WTC11 (cell line): ENCODE results near the gene SYT8. TPM values are rescaled to one million over a fixed set of nuclear protein-coding genes. Genes with fewer than 3 reads are reported as not detected.

Experiments used
- ATAC-seq: fragments of 200-7000 bp; cut with Tn5 transposase; 2 replicates; pipeline ENCODE4 v1.10.0; 2021; ENCODE audit warnings: mild to moderate bottlenecking, moderate library complexity
- CTCF ChIA-PET: fragments of 300-600 bp; sonication (Branson Sonifier 250); formaldehyde crosslinking; loops from one replicate; lab custom pipeline; 2021; ENCODE audit warnings: antibody characterized with exemption; lab: Charles Lee
- POLR2A ChIA-PET: fragments of 350-600 bp; sonication (Branson Sonifier 250); formaldehyde crosslinking; loops from one replicate; lab custom pipeline; 2021; ENCODE audit warnings: antibody characterized with exemption; lab: Charles Lee
- DNase-seq: peaks from one replicate; pipeline ENCODE4 v3.0.0; 2021; ENCODE audit warnings: low spot score
- H3K27ac Mint-ChIP-seq: 2 replicates; pipeline ENCODE4 v1.8.0; 2021; ENCODE audit warnings: mixed read lengths
- H3K27me3 Mint-ChIP-seq: 2 replicates; pipeline ENCODE4 v1.8.0; 2021; ENCODE audit warnings: low read depth, mild to moderate bottlenecking, moderate library complexity, mixed read lengths
- H3K36me3 Mint-ChIP-seq: 2 replicates; pipeline ENCODE4 v1.8.0; 2021; ENCODE audit warnings: mixed read lengths
- H3K4me1 Mint-ChIP-seq: 2 replicates; pipeline ENCODE4 v1.8.0; 2022; ENCODE audit warnings: mixed read lengths
- H3K4me3 Mint-ChIP-seq: 2 replicates; pipeline ENCODE4 v1.8.0; 2021; ENCODE audit warnings: mild to moderate bottlenecking, moderate library complexity, mixed read lengths
- H3K9me3 Mint-ChIP-seq: 2 replicates; pipeline ENCODE4 v1.8.0; 2021; ENCODE audit warnings: mixed read lengths
- CREB1 ChIP-seq: sonication (generic); formaldehyde crosslinking; IDR thresholded peaks from 2 replicates; pipeline ENCODE4 v1.8.0; 2023; ENCODE audit warnings: mild to moderate bottlenecking, missing genetic modification reagents
- ETV6 ChIP-seq: sonication (generic); formaldehyde crosslinking; IDR thresholded peaks from 2 replicates; pipeline ENCODE4 v1.8.1; 2022; ENCODE audit warnings: mild to moderate bottlenecking, missing genetic modification reagents
- GRHL2 ChIP-seq: fragments of 250-450 bp; sonication (Bioruptor Pico); IDR thresholded peaks from 2 replicates; pipeline ENCODE4 v1.8.0; 2022; ENCODE audit warnings: mild to moderate bottlenecking, moderate library complexity; ENCODE audit not compliant: insufficient replicate concordance, severe bottlenecking
- GTF2I ChIP-seq: fragments of 250-450 bp; sonication (Bioruptor Pico); conservative IDR thresholded peaks from 2 replicates; pipeline ENCODE4 v1.4.0; 2021; ENCODE audit warnings: mild to moderate bottlenecking
- HMGA2 ChIP-seq: fragments of 250-450 bp; sonication (Bioruptor Pico); IDR thresholded peaks from 2 replicates; pipeline ENCODE4 v1.4.0; 2021; ENCODE audit warnings: mild to moderate bottlenecking, moderate library complexity
- IRF2 ChIP-seq: sonication (generic); formaldehyde crosslinking; IDR thresholded peaks from 2 replicates; pipeline ENCODE4 v1.8.0; 2022; ENCODE audit warnings: low read depth, missing genetic modification reagents, borderline replicate concordance
- JAZF1 ChIP-seq: fragments of 250-450 bp; sonication (Bioruptor Pico); IDR thresholded peaks from 2 replicates; pipeline ENCODE4 v1.9.0; 2021; ENCODE audit warnings: moderate library complexity, mild to moderate bottlenecking, inconsistent platforms
- MYBL2 ChIP-seq: sonication (generic); formaldehyde crosslinking; IDR thresholded peaks from 2 replicates; pipeline ENCODE4 v1.8.1; 2023; ENCODE audit warnings: mild to moderate bottlenecking, moderate library complexity, missing genetic modification reagents
- NR1H2 ChIP-seq: sonication (generic); formaldehyde crosslinking; IDR thresholded peaks from 2 replicates; pipeline ENCODE4 v1.9.0; 2021; ENCODE audit warnings: mild to moderate bottlenecking, moderate library complexity, missing genetic modification reagents
- NR3C1 ChIP-seq: sonication (generic); formaldehyde crosslinking; conservative IDR thresholded peaks from 2 replicates; pipeline ENCODE4 v1.8.1; 2023; ENCODE audit warnings: low read depth, mild to moderate bottlenecking, missing genetic modification reagents
- PRRX2 ChIP-seq: fragments of 250-450 bp; sonication (Bioruptor Pico); IDR thresholded peaks from 2 replicates; pipeline ENCODE4 v1.8.0; 2021; ENCODE audit warnings: mild to moderate bottlenecking
- RELA ChIP-seq: sonication (generic); formaldehyde crosslinking; IDR thresholded peaks from 2 replicates; pipeline ENCODE4 v1.8.1; 2022; ENCODE audit warnings: missing genetic modification reagents, mild to moderate bottlenecking, borderline replicate concordance
- SMAD4 ChIP-seq: sonication (generic); formaldehyde crosslinking; IDR thresholded peaks from 2 replicates; pipeline ENCODE4 v1.8.0; 2022; ENCODE audit warnings: mild to moderate bottlenecking, missing genetic modification reagents
- SOX15 ChIP-seq: fragments of 250-450 bp; sonication (Bioruptor Pico); IDR thresholded peaks from 2 replicates; pipeline ENCODE4 v1.9.0; 2021; ENCODE audit warnings: mild to moderate bottlenecking
- TEAD1 ChIP-seq: sonication (generic); formaldehyde crosslinking; IDR thresholded peaks from 2 replicates; pipeline ENCODE4 v1.8.0; 2022; ENCODE audit warnings: mild to moderate bottlenecking, missing genetic modification reagents
- TEAD4 ChIP-seq: sonication (generic); formaldehyde crosslinking; IDR thresholded peaks from 2 replicates; pipeline ENCODE4 v1.8.0; 2022; ENCODE audit warnings: mild to moderate bottlenecking, missing genetic modification reagents
- ZBTB21 ChIP-seq: sonication (generic); formaldehyde crosslinking; IDR thresholded peaks from 2 replicates; pipeline ENCODE4 v1.8.1; 2023; ENCODE audit warnings: mild to moderate bottlenecking, missing genetic modification reagents, borderline replicate concordance
- ZNF219 ChIP-seq: sonication (generic); formaldehyde crosslinking; IDR thresholded peaks from 2 replicates; pipeline ENCODE4 v1.8.0; 2023; ENCODE audit warnings: missing genetic modification reagents, mild to moderate bottlenecking, borderline replicate concordance
- ZNF423 ChIP-seq: fragments of 250-450 bp; sonication (Bioruptor Pico); IDR thresholded peaks from 2 replicates; pipeline ENCODE4 v2.1.2; 2022; ENCODE audit warnings: mild to moderate bottlenecking, moderate library complexity
- total RNA-seq: library from RNA; stranded (reverse); gene quantifications from 3 replicates; pipeline ENCODE4 v1.2.3, GENCODE V29; 2021
- TF ChIP-seq, protein P1 (sequence below): sonication (generic); formaldehyde crosslinking; IDR thresholded peaks from 2 replicates; pipeline ENCODE4 v1.8.0; 2022; ENCODE audit warnings: mild to moderate bottlenecking, missing genetic modification reagents
- TF ChIP-seq, protein P2 (sequence below): sonication (generic); formaldehyde crosslinking; IDR thresholded peaks from 2 replicates; pipeline ENCODE4 v1.8.0; 2023; ENCODE audit warnings: missing genetic modification reagents
- TF ChIP-seq, protein P3 (sequence below): fragments of 250-450 bp; sonication (Bioruptor Pico); IDR thresholded peaks from 2 replicates; pipeline ENCODE4 v1.9.0; 2021; ENCODE audit warnings: mild to moderate bottlenecking, borderline replicate concordance
- TF ChIP-seq, protein P4 (sequence below): sonication (generic); formaldehyde crosslinking; IDR thresholded peaks from 2 replicates; pipeline ENCODE4 v1.8.1; 2022; ENCODE audit warnings: mild to moderate bottlenecking, missing genetic modification reagents, moderate library complexity, borderline replicate concordance

SYT8 gene
- total RNA-seq, 1 experiment from 2014 or later, result 0.37 TPM

DNA sequence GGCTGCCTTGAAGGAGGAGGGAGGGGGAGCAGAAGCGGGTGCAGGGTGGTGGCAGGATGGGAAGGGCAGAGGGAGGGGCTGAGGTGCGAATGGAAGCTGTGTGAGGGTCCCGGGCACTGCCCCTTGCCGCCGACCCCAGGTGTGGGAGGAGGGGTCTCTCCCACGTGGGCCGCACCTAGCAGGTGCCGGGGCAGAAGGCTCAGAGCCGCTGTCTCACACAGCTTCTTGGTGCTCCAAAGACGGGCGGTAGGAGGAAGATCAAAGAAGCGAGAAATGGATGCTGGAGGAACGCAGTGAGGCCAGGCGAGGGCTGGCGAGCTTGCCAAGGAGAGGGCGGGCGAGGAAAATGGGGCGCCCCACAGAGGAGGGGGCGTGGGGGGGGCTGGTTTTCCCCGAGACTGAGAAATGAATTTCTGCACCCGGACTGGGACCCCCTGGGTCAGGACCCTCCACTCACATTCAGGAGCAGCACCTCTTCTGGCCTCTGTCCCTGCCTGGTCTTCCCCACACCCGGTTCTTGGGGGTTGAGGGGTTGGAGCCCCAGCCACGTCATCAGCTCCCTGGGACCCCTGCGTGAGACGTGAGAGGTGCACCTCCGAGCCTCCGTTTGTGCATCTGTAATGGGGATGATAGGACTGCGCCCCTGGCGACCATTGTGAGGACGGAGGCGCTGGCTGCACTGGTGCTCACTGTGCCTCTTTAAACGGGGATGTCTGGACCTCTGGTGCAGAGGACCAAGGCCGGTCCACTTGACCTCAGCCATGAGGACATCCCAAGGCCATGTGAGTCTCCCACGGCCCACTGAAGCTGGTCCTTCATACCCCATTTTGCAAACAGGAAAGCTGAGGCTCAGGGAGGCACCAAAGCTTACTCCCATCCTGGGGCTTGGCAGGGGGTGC is 34.9 kb downstream of the SYT8 start:
- POLR2A ChIA-PET, result no interaction called here
- Mint-ChIP-seq H3K27me3 (no peaks in the 10 kb centered on the region), H3K4me3 (no peak overlapping the region), H3K9me3 (no peaks in the 10 kb centered on the region), H3K36me3 (no peaks in the 10 kb centered on the region), H3K27ac (no peak overlapping the region), H3K4me1 (no peaks in the 10 kb centered on the region; the same call in 1 of the 2 replicates)
- TF ChIP-seq TEAD4, result no peak
- TF ChIP-seq ZNF423 (CRISPR knock-in tag), result no peak
- TF ChIP-seq, protein P1, sequence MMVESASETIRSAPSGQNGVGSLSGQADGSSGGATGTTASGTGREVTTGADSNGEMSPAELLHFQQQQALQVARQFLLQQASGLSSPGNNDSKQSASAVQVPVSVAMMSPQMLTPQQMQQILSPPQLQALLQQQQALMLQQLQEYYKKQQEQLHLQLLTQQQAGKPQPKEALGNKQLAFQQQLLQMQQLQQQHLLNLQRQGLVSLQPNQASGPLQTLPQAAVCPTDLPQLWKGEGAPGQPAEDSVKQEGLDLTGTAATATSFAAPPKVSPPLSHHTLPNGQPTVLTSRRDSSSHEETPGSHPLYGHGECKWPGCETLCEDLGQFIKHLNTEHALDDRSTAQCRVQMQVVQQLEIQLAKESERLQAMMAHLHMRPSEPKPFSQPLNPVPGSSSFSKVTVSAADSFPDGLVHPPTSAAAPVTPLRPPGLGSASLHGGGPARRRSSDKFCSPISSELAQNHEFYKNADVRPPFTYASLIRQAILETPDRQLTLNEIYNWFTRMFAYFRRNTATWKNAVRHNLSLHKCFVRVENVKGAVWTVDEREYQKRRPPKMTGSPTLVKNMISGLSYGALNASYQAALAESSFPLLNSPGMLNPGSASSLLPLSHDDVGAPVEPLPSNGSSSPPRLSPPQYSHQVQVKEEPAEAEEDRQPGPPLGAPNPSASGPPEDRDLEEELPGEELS, result no peak
- TF ChIP-seq ZBTB21 (CRISPR knock-in tag), result no peak
- no peak for TF ChIP-seq NR1H2 (CRISPR knock-in tag)
- no peak for TF ChIP-seq SOX15 (CRISPR knock-in tag)
- TF ChIP-seq CREB1 (CRISPR knock-in tag), result no peak
- no peak for TF ChIP-seq RELA (CRISPR knock-in tag)
- CTCF ChIA-PET, result interaction anchor here (0.7 to 3.0 kb wide), 9 partner anchors 13 to 281 kb away, joined by 3 to 18 read pairs (median 5); no protein-coding TSS in a partner anchor
- ATAC-seq (peak; percentile 53; the same call in 1 of the 2 replicates), DNase-seq (peak; percentile 26)

DNA sequence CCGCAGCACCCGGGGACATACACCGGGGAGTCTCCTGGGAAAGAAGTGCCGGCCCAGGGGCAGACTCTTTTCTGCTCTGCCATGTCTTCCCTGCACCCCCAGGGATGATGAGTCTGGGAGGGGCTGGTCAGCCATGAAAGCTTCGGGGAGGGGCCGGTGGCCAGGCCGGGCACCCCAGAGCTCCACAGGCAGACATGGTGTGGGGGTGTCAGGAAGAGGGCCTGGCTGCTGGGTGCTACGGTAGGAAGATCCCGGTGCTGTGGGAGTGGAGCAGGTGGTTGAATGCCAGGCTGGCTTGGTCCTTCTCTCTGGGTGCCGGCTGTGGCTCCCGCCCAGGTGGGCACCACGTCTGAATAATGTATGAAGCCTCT is 35.5 kb downstream of the SYT8 start:
- Mint-ChIP-seq H3K36me3 (no peaks in the 10 kb centered on the region), H3K4me3 (no peak overlapping the region), H3K9me3 (no peaks in the 10 kb centered on the region), H3K4me1 (no peaks in the 10 kb centered on the region; the same call in 1 of the 2 replicates), H3K27ac (no peak overlapping the region), H3K27me3 (no peaks in the 10 kb centered on the region)
- DNase-seq (no peak), ATAC-seq (no peak)
- TF ChIP-seq GRHL2 (CRISPR knock-in tag) (no peak), SMAD4 (CRISPR knock-in tag) (no peak), IRF2 (CRISPR knock-in tag) (no peak), MYBL2 (no peak), NR3C1 (CRISPR knock-in tag) (no peak), ETV6 (CRISPR knock-in tag) (no peak), HMGA2 (CRISPR knock-in tag) (no peak), ZNF219 (CRISPR knock-in tag) (no peak), NR1H2 (CRISPR knock-in tag) (no peak), GTF2I (CRISPR knock-in tag) (no peak), TEAD1 (CRISPR knock-in tag) (no peak), PRRX2 (CRISPR knock-in tag) (no peak), JAZF1 (CRISPR knock-in tag) (no peak)
- TF ChIP-seq, protein P2, sequence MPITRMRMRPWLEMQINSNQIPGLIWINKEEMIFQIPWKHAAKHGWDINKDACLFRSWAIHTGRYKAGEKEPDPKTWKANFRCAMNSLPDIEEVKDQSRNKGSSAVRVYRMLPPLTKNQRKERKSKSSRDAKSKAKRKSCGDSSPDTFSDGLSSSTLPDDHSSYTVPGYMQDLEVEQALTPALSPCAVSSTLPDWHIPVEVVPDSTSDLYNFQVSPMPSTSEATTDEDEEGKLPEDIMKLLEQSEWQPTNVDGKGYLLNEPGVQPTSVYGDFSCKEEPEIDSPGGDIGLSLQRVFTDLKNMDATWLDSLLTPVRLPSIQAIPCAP (CRISPR knock-in tag), result no peak
- TF ChIP-seq, protein P3, sequence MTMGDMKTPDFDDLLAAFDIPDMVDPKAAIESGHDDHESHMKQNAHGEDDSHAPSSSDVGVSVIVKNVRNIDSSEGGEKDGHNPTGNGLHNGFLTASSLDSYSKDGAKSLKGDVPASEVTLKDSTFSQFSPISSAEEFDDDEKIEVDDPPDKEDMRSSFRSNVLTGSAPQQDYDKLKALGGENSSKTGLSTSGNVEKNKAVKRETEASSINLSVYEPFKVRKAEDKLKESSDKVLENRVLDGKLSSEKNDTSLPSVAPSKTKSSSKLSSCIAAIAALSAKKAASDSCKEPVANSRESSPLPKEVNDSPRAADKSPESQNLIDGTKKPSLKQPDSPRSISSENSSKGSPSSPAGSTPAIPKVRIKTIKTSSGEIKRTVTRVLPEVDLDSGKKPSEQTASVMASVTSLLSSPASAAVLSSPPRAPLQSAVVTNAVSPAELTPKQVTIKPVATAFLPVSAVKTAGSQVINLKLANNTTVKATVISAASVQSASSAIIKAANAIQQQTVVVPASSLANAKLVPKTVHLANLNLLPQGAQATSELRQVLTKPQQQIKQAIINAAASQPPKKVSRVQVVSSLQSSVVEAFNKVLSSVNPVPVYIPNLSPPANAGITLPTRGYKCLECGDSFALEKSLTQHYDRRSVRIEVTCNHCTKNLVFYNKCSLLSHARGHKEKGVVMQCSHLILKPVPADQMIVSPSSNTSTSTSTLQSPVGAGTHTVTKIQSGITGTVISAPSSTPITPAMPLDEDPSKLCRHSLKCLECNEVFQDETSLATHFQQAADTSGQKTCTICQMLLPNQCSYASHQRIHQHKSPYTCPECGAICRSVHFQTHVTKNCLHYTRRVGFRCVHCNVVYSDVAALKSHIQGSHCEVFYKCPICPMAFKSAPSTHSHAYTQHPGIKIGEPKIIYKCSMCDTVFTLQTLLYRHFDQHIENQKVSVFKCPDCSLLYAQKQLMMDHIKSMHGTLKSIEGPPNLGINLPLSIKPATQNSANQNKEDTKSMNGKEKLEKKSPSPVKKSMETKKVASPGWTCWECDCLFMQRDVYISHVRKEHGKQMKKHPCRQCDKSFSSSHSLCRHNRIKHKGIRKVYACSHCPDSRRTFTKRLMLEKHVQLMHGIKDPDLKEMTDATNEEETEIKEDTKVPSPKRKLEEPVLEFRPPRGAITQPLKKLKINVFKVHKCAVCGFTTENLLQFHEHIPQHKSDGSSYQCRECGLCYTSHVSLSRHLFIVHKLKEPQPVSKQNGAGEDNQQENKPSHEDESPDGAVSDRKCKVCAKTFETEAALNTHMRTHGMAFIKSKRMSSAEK, result no peak
- TF ChIP-seq, protein P4, sequence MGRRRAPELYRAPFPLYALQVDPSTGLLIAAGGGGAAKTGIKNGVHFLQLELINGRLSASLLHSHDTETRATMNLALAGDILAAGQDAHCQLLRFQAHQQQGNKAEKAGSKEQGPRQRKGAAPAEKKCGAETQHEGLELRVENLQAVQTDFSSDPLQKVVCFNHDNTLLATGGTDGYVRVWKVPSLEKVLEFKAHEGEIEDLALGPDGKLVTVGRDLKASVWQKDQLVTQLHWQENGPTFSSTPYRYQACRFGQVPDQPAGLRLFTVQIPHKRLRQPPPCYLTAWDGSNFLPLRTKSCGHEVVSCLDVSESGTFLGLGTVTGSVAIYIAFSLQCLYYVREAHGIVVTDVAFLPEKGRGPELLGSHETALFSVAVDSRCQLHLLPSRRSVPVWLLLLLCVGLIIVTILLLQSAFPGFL, result no peak
- ChIA-PET POLR2A (no interaction called here), CTCF (interaction anchor here (0.9 to 3.0 kb wide), 9 partner anchors 12 to 281 kb away, joined by 3 to 18 read pairs (median 5); no protein-coding TSS in a partner anchor)
